ENCODE results near the gene ANKMY1.

The ANKMY1 gene

DNA sequence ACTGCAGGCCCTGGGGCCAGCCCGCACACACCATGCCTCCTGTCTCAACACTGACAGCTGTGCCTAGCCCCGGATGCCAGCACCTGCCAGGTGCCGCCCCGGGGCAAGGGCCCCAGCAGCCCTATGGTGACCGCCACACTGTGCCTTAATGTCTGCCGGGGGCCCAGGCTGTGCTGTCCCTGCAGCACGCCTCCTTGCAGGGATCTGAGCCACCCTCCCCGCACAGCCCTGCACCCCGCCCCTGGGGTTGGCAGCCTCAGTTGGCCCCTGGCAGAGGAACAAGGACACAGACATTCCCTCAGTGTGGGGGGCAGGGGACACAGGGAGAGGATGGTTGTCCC, 20.3 kb upstream of the ANKMY1 start:
- FAIRE-seq = no peak

DNA sequence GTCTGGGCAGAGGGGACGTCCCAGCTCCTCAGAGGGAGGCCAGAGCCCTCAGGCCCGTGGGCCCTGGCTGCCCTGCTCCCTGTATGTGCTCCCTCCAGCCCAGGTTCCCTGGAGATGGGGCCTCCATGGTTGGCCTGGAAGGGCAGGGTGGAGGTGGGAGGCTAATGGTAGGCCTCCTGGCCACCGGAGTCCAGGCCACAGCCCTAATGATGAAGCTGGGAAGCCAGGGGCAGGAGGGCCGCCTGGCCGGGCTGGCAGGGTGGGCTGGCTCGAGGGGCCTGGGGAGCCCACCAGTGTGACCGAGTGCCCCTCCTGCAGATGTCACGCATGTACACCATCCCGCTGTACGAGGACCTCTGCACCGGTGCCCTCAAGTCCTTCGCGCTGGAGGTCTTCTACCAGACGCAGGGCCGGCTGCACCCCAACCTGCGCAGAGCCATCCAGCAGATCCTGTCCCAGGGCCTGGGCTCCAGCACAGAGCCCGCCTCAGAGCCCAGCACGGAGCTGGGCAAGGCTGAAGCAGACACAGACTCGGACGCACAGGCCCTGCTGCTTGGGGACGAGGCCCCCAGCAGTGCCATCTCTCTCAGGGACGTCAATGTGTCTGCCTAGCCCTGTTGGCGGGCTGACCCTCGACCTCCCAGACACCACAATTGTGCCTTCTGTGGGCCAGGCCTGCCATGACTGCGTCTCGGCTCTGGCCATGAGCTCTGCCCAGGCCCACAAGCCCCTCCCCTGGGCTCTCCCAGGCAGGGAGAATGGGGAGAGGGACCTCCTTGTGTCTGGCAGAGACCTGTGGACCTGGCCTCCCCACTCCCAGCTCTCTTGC, 19.7 kb upstream of the ANKMY1 start:
- no peak for FAIRE-seq

DNA sequence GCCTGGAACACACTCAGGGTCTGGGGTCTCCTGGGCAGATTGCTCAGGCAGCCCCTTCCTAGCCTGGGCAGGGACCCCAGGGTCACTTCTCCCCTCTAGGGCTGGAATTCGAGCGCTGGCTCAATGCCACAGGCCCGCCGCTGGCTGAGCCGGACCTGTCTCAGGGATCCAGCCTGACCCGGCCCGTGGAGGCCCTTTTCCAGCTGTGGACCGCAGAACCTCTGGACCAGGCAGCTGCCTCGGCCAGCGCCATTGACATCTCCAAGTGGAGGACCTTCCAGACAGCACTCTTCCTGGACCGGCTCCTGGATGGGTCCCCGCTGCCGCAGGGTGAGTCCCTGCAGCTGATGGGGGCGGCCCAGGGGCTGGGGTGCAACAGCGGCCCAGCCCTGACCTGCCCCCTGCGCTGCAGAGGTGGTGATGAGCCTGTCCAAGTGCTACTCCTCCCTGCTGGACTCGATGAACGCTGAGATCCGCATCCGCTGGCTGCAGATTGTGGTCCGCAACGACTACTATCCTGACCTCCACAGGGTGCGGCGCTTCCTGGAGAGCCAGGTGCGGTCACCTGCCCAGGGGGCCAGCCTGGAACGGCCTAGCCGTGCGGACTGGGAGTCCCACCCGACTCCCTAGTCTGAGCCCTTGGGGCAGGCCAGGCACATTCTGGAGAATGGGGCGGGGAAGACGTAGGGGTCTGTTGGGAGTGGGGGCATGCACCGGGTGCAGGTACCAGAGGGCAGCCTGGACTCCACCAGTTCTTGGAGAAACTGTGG, 18.8 kb upstream of the ANKMY1 start:
- no peak for FAIRE-seq

DNA sequence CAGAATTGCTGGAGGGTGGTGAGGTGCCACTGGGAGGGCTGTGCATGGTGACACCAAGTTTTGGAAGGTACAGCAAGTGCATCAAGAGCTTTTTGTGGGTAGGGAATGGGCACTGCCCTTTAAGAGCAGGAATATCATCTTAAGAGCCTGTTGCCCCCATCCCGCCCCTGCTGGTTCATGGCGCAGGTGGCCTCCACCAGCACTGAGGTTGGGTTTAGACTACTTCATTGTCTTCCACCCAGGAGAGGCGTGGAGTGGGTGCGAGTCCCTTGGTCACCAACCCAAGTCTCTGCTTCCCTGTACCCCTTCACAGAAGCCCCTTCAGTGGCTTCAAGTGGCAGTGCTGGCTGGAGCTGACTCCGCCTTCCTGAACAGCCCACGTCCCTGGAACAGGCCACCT, 18.2 kb upstream of the ANKMY1 start:
- no peak for FAIRE-seq

DNA sequence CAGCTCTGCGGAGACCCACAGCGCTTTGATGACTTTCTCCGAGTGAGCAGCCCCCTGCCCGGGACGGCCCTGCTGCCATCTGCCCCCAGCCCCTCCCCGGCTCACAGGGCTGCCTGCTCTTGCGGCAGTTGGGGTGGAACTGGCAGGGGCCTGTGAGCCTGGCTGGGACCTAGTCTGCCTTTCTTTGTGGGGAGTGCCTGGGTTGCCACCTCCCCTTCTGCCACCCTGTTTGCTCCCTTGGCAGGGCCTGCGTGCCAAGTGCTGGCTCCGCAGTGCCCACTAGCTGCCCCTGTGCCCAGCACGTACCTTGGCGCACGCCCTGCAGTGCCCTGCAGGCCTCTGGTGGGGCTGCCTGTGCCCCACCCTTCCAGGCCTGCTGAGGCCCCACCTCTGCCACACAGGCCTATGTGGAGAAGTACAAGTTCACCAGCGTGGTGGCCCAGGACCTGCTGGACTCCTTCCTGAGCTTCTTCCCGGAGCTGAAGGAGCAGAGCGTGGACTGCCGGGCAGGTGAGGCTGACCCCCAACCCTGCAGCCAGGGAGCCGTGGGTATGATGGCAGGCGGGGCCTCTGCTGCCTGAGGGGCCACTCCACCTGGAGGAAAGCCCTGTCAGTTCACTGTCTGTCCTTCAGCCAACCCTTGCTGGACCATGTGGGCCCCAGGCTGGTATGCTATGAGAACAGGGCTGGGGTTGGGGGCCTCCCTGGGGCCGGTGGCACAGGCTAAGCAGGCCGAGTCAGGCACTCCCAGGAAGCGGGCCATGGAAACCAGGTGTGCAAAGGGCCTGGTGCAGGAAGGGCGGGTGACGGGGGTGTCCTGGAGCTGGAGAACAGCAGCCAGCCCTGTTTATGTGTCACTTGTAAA, 17.5 kb upstream of the ANKMY1 start:
- no peak for FAIRE-seq

DNA sequence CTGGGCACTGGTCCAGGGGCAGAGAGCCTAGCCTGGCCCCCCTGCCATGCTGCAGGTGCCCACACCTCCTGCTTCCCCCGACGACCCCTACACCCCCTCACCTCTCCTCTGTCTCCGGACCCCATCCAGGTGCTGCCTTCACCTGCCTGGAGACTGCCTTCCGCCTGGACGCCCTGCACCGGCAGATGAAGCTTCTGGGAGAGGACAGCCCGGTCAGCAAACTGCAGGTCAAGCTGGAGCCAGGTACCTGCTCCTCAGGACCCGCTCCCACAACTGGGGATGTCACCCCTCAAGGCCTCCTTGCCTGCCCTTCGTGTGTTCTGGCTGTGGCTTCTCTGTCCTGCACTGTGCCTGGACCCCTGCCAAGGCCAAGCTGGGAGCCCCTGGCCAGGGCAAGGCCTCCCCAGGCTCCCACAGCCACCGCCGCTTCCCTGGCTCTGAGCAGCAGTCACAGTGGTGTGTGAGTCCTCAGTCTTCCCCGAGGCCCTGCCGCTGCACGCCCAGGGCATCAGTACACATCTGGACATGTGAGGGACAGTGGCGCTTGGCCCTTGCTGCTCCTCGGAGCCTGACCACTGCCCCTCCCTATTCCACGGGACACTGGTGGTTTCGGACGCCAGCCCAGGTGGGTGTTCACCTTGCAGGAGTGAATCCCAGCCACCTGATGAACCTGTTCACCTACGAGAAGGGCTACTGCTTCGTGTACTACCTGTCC, 16.8 kb upstream of the ANKMY1 start:
- no peak for FAIRE-seq

DNA sequence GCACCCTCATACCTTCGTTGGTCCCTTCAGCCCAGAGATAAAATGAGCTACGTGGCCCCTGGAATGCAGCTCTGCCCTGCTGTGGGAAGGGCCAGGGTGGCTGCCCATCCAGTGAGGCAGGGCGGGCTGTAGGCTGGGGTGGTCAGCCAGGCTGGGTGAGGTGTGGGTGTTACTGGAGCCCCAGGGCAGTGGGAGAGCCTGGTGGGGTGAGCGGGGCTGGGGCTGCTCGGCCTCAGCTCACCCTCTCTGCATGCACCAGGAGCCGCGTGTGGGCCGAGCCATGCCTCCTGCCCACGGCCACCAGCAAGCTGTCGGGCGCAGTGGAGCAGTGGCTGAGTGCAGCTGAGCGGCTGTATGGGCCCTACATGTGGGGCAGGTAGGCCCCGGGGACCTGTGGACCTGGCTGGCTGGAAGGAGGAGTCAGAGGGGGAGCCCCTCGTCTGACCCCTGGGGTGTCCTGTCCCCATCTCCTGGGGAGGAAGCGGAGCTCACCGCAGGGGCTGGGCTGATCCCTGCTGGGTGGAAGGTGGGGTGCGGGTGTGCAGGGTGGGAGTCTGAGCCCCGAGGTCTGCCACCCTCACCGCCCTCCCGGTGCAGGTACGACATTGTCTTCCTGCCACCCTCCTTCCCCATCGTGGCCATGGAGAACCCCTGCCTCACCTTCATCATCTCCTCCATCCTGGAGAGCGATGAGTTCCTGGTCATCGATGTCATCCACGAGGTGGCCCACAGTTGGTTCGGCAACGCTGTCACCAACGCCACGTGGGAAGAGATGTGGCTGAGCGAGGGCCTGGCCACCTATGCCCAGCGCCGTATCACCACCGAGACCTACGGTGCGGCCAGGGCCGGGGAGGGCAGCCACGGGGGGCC, 16.0 kb upstream of the ANKMY1 start:
- no peak for FAIRE-seq

DNA sequence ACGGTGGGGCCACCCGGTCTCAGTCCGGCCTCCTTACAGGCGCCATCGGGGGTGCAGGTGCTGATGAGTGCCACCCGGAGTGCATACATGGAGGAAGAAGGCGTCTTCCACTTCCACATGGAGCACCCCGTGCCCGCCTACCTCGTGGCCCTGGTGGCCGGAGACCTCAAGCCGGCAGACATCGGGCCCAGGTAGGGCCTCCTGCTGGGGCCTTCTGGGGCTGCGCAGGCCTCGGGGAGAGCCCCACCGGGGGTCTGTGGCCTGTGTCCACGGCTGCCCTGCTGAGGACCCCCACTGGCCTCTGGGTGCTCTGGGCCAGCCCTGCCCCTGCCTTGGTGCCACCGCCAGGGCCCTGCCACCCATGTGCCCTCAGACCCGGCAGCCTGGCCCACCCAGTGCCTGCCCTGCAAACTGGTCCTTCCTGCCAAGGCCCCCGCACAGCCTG, 15.3 kb upstream of the ANKMY1 start:
- FAIRE-seq = no peak

DNA sequence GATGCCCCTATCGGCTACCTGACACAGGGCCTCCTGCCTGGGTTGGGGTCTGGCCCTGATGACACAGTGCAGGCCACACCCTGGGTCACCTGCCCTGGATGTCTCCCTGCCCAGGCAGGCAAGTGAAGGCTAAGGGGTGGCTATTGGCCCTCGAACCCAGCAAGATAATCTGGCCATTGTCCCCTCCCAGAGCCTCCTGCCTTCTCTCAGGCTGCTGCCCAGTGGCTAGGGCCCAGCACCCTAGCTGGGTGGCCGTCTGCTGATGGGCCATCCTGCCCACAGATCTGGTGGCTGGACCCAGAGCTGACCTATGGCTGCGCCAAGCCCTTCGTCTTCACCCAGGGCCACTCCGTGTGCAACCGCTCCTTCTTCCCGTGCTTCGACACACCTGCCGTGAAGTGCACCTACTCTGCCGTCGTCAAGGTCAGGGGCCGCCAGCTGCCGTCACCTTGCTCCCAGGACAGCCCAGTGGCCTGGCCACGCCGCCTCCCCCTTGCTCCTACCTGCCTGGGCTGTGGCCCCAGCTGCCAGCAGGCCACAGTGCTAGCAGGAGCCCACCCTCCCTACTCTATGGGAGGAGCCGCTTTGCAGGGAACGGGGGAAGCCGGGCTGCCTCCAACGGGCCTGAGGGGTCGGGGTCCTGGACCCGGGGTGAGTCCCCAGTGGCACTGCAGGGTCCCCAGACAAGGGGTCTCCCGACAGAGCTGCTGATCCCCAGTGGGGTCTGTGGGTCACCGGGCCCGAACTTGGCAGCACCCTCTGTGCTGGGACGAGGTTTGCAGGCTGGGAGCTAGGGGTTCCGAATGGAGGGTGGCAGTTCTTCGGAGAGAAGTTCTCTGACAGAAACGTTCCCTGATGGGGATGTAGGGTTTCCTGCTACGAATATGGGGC, 14.6 kb upstream of the ANKMY1 start:
- FAIRE-seq = no peak

DNA sequence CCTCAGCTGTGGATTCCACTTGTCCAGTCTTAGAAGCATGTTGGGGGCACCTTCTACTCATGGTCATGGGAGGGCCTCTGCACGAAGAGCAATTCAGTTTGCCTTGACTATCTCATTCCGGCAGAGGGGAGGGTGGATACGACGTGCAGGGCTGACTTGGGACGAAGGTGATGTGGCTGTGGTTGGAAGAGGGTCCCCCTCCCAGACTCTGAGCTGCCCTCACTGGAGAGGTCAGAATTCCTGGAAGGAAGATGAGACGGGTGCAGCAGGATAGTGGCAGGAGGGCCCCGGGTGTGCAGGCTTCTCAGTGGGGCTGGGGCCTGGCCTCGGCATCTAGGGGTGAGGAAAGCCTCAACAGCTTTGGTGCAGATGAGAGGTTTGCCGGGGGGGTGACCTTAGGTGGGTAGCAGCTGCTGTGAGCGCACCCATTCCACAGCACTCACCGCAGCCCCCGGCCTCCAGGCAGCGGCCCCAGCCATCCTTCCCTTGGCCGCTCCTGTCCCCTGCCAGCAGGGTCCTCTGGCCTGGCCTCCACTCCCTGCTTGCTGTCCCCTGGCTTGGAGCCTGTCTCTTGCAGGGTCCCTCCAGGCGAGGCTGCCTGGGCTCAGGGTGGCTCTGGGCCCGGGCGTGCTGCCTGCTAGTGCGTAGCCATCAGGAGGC, 13.7 kb upstream of the ANKMY1 start:
- FAIRE-seq = no peak

DNA sequence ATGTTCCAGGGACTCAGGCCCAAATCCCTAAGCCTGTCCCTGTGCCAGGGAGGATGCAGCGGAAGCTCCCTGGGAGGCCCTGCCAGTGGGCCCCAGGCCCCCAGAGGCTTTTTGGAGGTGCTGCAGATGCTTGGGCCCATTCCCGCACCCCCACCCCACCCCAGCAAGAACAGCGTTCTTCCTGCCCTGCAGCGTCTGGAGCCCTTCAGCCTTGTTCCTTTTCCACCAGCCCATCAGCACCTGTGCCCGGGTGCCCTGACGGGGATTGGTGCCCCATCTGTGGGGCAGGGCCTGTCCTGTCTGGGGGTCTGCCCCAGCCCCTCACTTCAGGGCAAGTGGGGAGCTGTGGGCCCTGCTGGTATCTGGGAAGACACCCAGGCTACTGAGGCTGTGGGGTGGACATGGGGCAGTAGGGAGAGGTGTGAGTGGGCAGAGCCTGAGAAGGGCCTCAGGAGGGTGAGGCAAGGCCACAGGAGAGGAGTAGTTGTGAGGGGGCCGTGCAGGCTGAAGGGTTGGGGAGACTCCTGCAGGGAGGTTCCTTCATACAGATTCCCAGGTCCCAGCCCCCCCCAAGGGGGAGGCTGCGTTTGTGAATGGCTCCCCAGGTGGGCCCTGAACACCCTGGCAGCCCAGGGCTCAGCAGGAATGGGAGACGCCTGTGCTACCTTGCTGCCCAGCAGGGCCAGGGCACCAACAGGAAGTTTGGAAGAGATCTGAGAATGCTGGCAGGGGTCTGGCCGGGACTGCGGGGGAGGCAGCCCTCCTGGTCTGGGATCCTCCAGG, 12.9 kb upstream of the ANKMY1 start:
- no peak for FAIRE-seq

DNA sequence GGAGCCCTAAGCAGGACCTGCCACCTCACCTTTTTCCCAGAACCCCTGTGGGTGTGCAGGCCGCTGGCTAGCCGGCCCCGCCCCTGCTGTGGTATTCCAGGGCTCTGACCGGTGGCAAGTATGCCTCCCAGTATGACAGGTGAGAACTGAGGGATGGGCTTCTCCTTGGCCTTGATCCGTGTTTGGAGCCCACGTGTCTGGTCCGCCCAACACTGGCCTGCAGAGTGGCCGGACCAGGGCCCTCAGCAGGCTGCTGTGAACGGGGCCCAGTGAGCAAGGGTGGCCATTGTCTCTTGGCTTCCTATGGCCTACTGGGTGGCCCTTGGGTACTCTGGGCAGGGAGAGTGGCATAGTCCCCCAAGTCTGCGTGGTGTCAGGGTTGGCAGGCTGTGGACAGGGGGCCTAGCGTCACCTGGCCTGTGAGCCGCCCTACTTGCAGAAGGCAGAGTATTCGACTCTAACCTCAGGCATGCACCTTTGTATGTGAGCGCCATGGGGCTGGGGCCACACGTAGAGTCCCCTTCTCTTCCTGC, 12.3 kb upstream of the ANKMY1 start:
- FAIRE-seq = no peak

DNA sequence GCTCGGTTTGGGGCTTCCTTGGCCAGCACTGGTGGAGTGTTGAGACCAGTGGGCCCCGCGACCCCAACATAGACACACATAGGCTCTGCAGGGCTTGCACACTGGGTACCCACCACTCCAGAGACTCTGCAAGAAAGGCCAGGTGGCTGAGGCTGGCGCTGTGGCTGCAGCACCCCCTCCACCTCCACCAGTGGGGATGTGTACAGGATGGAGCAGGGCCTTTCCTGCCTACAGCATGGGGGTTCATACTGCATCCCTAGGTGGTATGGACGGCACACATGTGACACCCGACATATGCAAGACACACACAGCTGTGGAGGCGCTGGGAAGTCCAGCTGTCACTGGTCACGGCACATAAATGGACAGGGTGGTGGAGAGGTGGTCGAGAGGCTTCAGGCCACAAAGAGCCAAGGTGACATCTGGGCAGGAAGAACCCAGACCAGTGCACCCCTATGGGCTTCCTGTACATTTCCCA, 11.8 kb upstream of the ANKMY1 start:
- FAIRE-seq = no peak

DNA sequence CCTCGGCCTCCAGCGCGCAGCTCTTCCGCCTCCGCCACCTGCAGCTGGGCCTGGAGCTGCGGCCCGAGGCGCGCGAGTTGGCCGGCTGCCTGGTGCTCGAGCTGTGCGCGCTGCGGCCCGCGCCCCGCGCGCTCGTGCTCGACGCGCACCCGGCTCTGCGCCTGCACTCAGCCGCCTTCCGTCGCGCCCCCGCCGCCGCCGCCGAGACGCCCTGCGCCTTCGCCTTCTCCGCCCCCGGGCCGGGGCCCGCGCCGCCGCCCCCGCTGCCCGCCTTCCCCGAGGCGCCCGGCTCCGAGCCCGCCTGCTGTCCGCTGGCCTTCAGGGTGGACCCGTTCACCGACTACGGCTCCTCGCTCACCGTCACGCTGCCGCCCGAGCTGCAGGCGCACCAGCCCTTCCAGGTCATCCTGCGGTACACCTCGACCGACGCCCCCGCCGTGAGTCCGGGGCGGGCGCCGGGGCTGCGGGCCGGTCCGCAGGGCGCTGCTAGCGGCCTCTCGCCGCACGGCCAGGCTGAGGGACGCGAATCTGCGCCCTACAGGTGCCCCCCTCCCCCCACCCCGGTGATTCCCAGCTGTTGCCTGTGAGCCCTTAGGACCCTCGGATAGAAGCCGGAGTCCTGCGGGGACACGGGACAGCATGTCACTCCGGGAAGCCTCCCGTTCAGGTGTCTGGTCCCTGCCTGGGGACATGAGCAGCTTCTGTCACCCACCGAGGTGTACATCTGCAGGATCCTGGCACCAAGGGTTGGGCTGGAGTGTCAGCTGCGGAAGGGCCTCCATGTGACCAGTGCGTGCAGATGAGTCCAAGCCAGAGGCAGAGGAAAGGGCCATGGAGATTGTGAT, 11.1 kb upstream of the ANKMY1 start:
- FAIRE-seq = no peak

DNA sequence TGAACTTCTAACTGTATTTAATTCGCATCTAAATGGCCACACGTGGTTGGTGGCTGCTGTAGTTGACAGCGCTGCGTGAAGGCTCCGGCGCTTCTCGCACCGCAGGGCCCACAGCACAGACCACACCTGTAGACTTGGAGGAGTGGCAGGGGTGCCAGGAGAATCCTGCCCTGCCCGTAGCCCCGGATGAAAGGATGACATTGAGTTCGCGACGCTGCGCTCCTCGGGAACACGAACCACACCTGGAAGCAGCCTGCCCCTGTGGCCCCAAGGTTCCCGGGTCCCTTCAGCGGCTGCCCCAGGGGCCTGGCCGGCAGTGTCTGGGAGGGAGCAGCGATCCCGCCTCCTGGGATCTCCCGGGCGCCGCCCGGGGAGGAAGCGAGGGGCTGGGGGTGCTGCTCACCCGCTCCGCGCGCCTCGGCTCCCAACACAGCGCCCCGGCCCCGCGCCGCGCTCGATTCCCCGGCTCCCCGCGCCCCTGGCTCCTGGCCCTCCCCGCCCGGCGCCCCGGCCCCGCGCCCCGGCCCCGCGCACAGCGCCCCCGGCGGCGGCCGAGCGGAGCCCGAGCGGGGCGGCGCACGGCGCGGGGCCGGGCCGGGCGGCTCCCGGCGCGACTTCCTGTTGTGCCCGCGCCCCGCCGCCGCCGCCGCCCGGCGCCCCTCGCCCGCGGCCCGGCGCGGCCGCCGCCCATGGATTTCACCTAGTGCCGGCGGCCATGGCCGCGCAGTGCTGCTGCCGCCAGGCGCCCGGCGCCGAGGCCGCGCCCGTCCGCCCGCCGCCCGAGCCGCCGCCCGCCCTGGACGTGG, 10.3 kb upstream of the ANKMY1 start, which contains the start of gene RNPEPL1:
Gene RNPEPL1 (plus strand): TSS at position 613 of the 806 bp plus-strand sequence. CDS start 103 bp downstream, at position 716.
- FAIRE-seq = no peak

DNA sequence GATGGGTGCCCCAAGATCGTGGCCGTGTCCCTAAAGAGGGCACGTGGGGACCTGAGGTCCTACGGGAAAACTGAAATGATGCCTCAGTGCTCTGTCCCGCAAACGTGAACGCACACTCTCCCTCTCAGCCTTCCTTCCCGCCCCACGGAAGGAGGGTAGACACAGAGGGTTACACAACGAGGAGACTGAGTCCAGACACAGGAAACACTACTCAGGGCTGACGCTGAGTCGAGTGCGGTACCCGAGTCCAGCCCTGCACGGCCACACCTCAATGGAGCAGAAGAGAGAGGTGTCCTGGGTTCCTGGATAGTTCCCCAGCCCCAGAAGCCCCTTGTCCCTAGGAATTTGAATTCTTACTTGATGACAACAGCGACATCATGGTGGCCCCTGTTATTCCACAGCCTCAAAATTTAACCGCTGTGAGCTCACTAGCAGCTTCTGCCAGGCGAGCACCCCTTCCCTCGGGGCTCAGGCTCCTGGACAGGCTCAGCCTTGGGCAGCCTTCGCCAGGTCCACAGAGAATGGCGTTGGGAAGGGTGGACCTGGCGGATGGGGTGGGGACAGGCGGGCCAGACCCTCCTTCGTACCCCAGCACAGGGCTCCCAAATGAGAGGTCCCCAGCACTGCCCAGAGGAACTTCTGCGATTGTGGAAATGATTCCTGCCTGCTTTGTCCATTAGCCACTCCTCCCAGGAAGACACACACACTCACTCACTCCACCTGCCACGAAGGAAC, 9.5 kb upstream of the ANKMY1 start:
- FAIRE-seq = no peak
